Activated T-cell treated with anti-CD3 and anti-CD28 coated beads, Interleukin-2, amount 50 U/mL, for 24 hours (primary cell): ENCODE data around the gene CASQ2.

ENCODE experiments used
- DNase-seq: peaks from one replicate; pipeline ENCODE4 v3.0.0-alpha.2; 2020
- H3K27ac Mint-ChIP-seq: 2 replicates; pipeline ENCODE4 v1.8.0; 2020; ENCODE audit warnings: mild to moderate bottlenecking, mixed read lengths
- H3K27me3 Mint-ChIP-seq: 2 replicates; pipeline ENCODE4 v1.8.0; 2020; ENCODE audit warnings: mixed read lengths
- H3K36me3 Mint-ChIP-seq: 2 replicates; pipeline ENCODE4 v1.8.0; 2020; ENCODE audit warnings: low read depth, mixed read lengths
- H3K4me1 Mint-ChIP-seq: 2 replicates; pipeline ENCODE4 v1.8.0; 2020; ENCODE audit warnings: low read depth, mixed read lengths
- H3K4me3 Mint-ChIP-seq: 2 replicates; pipeline ENCODE4 v1.8.0; 2020; ENCODE audit warnings: mild to moderate bottlenecking, moderate library complexity, mixed read lengths
- H3K9me3 Mint-ChIP-seq: 2 replicates; pipeline ENCODE4 v1.8.0; 2020; ENCODE audit warnings: mixed read lengths

Gene CASQ2

GRCh38 chr1:115677182-115677555 lies 91.3 kb downstream of the CASQ2 start:
- DNase-seq = no peak
- no peaks in the 10 kb centered on the region for H3K27me3 Mint-ChIP-seq
- no peaks in the 10 kb centered on the region for H3K36me3 Mint-ChIP-seq
- no peak overlapping the region for H3K27ac Mint-ChIP-seq
- H3K4me1 Mint-ChIP-seq = peaks cover 1% of the 10 kb centered on the region
- H3K4me3 Mint-ChIP-seq = no peak overlapping the region
- H3K9me3 Mint-ChIP-seq = no peaks in the 10 kb centered on the region

GRCh38 chr1:115676498-115677181 lies 91.9 kb downstream of the CASQ2 start:
- no peak overlapping the region for H3K4me3 Mint-ChIP-seq
- no peaks in the 10 kb centered on the region for H3K9me3 Mint-ChIP-seq
- DNase-seq = no peak
- H3K36me3 Mint-ChIP-seq = no peaks in the 10 kb centered on the region
- H3K4me1 Mint-ChIP-seq = peaks cover 1% of the 10 kb centered on the region
- no peaks in the 10 kb centered on the region for H3K27me3 Mint-ChIP-seq
- H3K27ac Mint-ChIP-seq = no peak overlapping the region

- no peak overlapping the region for H3K27ac Mint-ChIP-seq
- no peaks in the 10 kb centered on the region for H3K36me3 Mint-ChIP-seq
- no peak overlapping the region for H3K4me3 Mint-ChIP-seq
- H3K27me3 Mint-ChIP-seq = no peaks in the 10 kb centered on the region
- H3K4me1 Mint-ChIP-seq = peaks cover 7% of the 10 kb centered on the region
- H3K9me3 Mint-ChIP-seq = no peaks in the 10 kb centered on the region
- DNase-seq = no peak
These were observed 96.1 kb downstream of the CASQ2 start for GRCh38 chr1:115672224-115673009.

- Mint-ChIP-seq H3K27me3 (no peaks in the 10 kb centered on the region), H3K9me3 (no peaks in the 10 kb centered on the region), H3K4me3 (no peak overlapping the region), H3K4me1 (peaks cover 6% of the 10 kb centered on the region), H3K27ac (no peak overlapping the region), H3K36me3 (no peaks in the 10 kb centered on the region)
- DNase-seq = no peak
These were observed 97.2 kb downstream of the CASQ2 start for GRCh38 chr1:115671176-115671934.

- Mint-ChIP-seq H3K9me3 (no peaks in the 10 kb centered on the region), H3K27me3 (no peaks in the 10 kb centered on the region), H3K4me1 (peaks cover 6% of the 10 kb centered on the region), H3K4me3 (no peak overlapping the region), H3K27ac (no peak overlapping the region), H3K36me3 (no peaks in the 10 kb centered on the region)
- DNase-seq = no peak
These were observed 97.9 kb downstream of the CASQ2 start for GRCh38 chr1:115670476-115671175.

GRCh38 chr1:115669886-115670285 lies 98.6 kb downstream of the CASQ2 start:
- H3K4me3 Mint-ChIP-seq = no peak overlapping the region
- DNase-seq = no peak
- no peaks in the 10 kb centered on the region for H3K9me3 Mint-ChIP-seq
- no peak overlapping the region for H3K27ac Mint-ChIP-seq
- peaks cover 6% of the 10 kb centered on the region for H3K4me1 Mint-ChIP-seq
- no peaks in the 10 kb centered on the region for H3K36me3 Mint-ChIP-seq
- no peaks in the 10 kb centered on the region for H3K27me3 Mint-ChIP-seq

GRCh38 chr1:115669002-115669673 lies 99.4 kb downstream of the CASQ2 start:
- no peak overlapping the region for H3K27ac Mint-ChIP-seq
- H3K4me1 Mint-ChIP-seq = peaks cover 6% of the 10 kb centered on the region
- H3K27me3 Mint-ChIP-seq = no peaks in the 10 kb centered on the region
- H3K36me3 Mint-ChIP-seq = peaks cover under 1% of the 10 kb centered on the region
- H3K9me3 Mint-ChIP-seq = no peaks in the 10 kb centered on the region
- no peak for DNase-seq
- no peak overlapping the region for H3K4me3 Mint-ChIP-seq

- Mint-ChIP-seq H3K27ac (no peak overlapping the region), H3K27me3 (no peaks in the 10 kb centered on the region), H3K4me1 (peaks cover 6% of the 10 kb centered on the region), H3K36me3 (peaks cover 3% of the 10 kb centered on the region), H3K4me3 (no peak overlapping the region), H3K9me3 (no peaks in the 10 kb centered on the region)
- no peak for DNase-seq
These were observed 99.9 kb downstream of the CASQ2 start for GRCh38 chr1:115668579-115668978.

GRCh38 chr1:115666702-115667101 lies 101.8 kb downstream of the CASQ2 start:
- peaks cover 3% of the 10 kb centered on the region for H3K36me3 Mint-ChIP-seq
- DNase-seq = no peak
- no peak overlapping the region for H3K4me3 Mint-ChIP-seq
- H3K9me3 Mint-ChIP-seq = no peaks in the 10 kb centered on the region
- peaks cover 6% of the 10 kb centered on the region for H3K4me1 Mint-ChIP-seq
- no peaks in the 10 kb centered on the region for H3K27me3 Mint-ChIP-seq
- no peak overlapping the region for H3K27ac Mint-ChIP-seq

- H3K27ac Mint-ChIP-seq = no peak overlapping the region
- H3K36me3 Mint-ChIP-seq = peaks cover 3% of the 10 kb centered on the region
- H3K9me3 Mint-ChIP-seq = no peaks in the 10 kb centered on the region
- H3K4me3 Mint-ChIP-seq = no peak overlapping the region
- DNase-seq = no peak
- peaks cover 6% of the 10 kb centered on the region for H3K4me1 Mint-ChIP-seq
- H3K27me3 Mint-ChIP-seq = no peaks in the 10 kb centered on the region
These were observed 102.3 kb downstream of the CASQ2 start for GRCh38 chr1:115666206-115666605.

GRCh38 chr1:115665319-115666096 lies 103.0 kb downstream of the CASQ2 start:
- Mint-ChIP-seq H3K27me3 (no peaks in the 10 kb centered on the region), H3K27ac (no peak overlapping the region), H3K4me1 (peaks cover 6% of the 10 kb centered on the region), H3K4me3 (no peak overlapping the region), H3K9me3 (no peaks in the 10 kb centered on the region), H3K36me3 (peaks cover 3% of the 10 kb centered on the region)
- DNase-seq = no peak

- Mint-ChIP-seq H3K4me1 (no peaks in the 10 kb centered on the region), H3K9me3 (no peaks in the 10 kb centered on the region), H3K4me3 (no peak overlapping the region), H3K36me3 (peaks cover 3% of the 10 kb centered on the region), H3K27ac (no peak overlapping the region), H3K27me3 (no peaks in the 10 kb centered on the region)
- DNase-seq = no peak
These were observed 107.4 kb downstream of the CASQ2 start for GRCh38 chr1:115661157-115661556.

- no peaks in the 10 kb centered on the region for H3K27me3 Mint-ChIP-seq
- no peak for DNase-seq
- no peaks in the 10 kb centered on the region for H3K9me3 Mint-ChIP-seq
- H3K36me3 Mint-ChIP-seq = peaks cover 3% of the 10 kb centered on the region
- no peak overlapping the region for H3K4me3 Mint-ChIP-seq
- H3K4me1 Mint-ChIP-seq = peaks cover 4% of the 10 kb centered on the region
- no peak overlapping the region for H3K27ac Mint-ChIP-seq
These were observed 108.4 kb downstream of the CASQ2 start for GRCh38 chr1:115660151-115660550.
